ENCODE data around the gene UBAC2. TPM values are rescaled to one million over a fixed set of nuclear protein-coding genes. Genes with fewer than 3 reads are reported as not detected.

UBAC2 gene
- total RNA-seq, 3 donors from 2014 or later, result 57.4 to 74.2 (median 67.5) TPM

GRCh38 chr13:99305158-99305557 lies 104.5 kb downstream of the UBAC2 start:
- peaks cover 5% of the 10 kb centered on the region for H3K4me1 ChIP-seq (ENCODE audit: low read depth)
- DNase-seq (no peak), ATAC-seq (no peak)
- no peaks in the 10 kb centered on the region for H3K36me3 ChIP-seq (ENCODE audit: low read depth)
- no peak overlapping the region for H3K4me3 ChIP-seq
- H3K9me3 ChIP-seq, result no peaks in the 10 kb centered on the region
- intact Hi-C loops (cut with DNase I, micrococcal nuclease), result no loop called here
- TF ChIP-seq CTCF (IDR thresholded peaks at IDR 0.05), result no peak

GRCh38 chr13:99305566-99305965 lies 104.9 kb downstream of the UBAC2 start:
- DNase-seq (no peak), ATAC-seq (no peak)
- no peaks in the 10 kb centered on the region for H3K9me3 ChIP-seq
- no peak for TF ChIP-seq CTCF (IDR thresholded peaks at IDR 0.05)
- peaks cover 5% of the 10 kb centered on the region for H3K4me1 ChIP-seq (ENCODE audit: low read depth)
- intact Hi-C loops (cut with DNase I, micrococcal nuclease), result no loop called here
- no peak overlapping the region for H3K4me3 ChIP-seq
- no peaks in the 10 kb centered on the region for H3K36me3 ChIP-seq (ENCODE audit: low read depth)

- ATAC-seq, result peak; percentile 75
- DNase-seq, result no peak
- intact Hi-C loops (cut with DNase I, micrococcal nuclease), result no loop called here
Measured at GRCh38 chr13:99307247-99307646, 106.6 kb downstream of the UBAC2 start, which contains the start of gene GPR183. GPR183 (minus strand) TSS chr13:99307399; CDS start chr13:99296145, 11,254 bp downstream.

GRCh38 chr13:99307648-99308339 lies 107.1 kb downstream of the UBAC2 start:
- intact Hi-C loops (cut with DNase I, micrococcal nuclease), result no loop called here
- no peak for TF ChIP-seq CTCF (IDR thresholded peaks at IDR 0.05)
- no peaks in the 10 kb centered on the region for H3K9me3 ChIP-seq
- H3K4me1 ChIP-seq (ENCODE audit: low read depth), result peaks cover 5% of the 10 kb centered on the region
- no peak for DNase-seq
- peak; percentile 52 for ATAC-seq
- H3K36me3 ChIP-seq (ENCODE audit: low read depth), result no peaks in the 10 kb centered on the region
- H3K4me3 ChIP-seq, result no peak overlapping the region

More at GRCh38 chr13:99307247-99307646, 106.6 kb downstream of the UBAC2 start, which contains the start of gene GPR183:
- no peaks in the 10 kb centered on the region for H3K36me3 ChIP-seq (ENCODE audit: low read depth)
- H3K4me3 ChIP-seq, result no peak within 1 kb of the TSS
- TF ChIP-seq CTCF (IDR thresholded peaks at IDR 0.05), result no peak
- peaks cover 5% of the 10 kb centered on the region for H3K4me1 ChIP-seq (ENCODE audit: low read depth)
- H3K9me3 ChIP-seq, result no peaks in the 10 kb centered on the region

- ATAC-seq, result no peak
- no peaks in the 10 kb centered on the region for H3K36me3 ChIP-seq (ENCODE audit: low read depth)
Measured at GRCh38 chr13:99308471-99309087, 107.9 kb downstream of the UBAC2 start.

More at GRCh38 chr13:99308471-99309087, 107.9 kb downstream of the UBAC2 start:
- no peaks in the 10 kb centered on the region for H3K9me3 ChIP-seq
- intact Hi-C loops (cut with DNase I, micrococcal nuclease), result no loop called here
- no peak for DNase-seq
- peaks cover 7% of the 10 kb centered on the region for H3K4me1 ChIP-seq (ENCODE audit: low read depth)
- no peak overlapping the region for H3K4me3 ChIP-seq
- TF ChIP-seq CTCF (IDR thresholded peaks at IDR 0.05), result no peak
